Measurements from ENCODE around the gene KIAA0232. TPM values are rescaled to one million over a fixed set of nuclear protein-coding genes. Genes with fewer than 3 reads are reported as not detected.

Gene KIAA0232
- total RNA-seq, 4 donors from 2014 or later, result 27.6 to 34.1 (median 32.7) TPM

GRCh38 chr4:6812766-6813165 is 30.2 kb downstream of the KIAA0232 start:
- Histone ChIP-seq H3K4me1 (peaks cover 2% of the 10 kb centered on the region), H3K27ac (no peak overlapping the region), H3K4me3 (no peak overlapping the region), H3K27me3 (no peaks in the 10 kb centered on the region), H3K36me3 (no peaks in the 10 kb centered on the region), H3K9me3 (no peaks in the 10 kb centered on the region)
- DNase-seq (ENCODE audit: low spot score in 2 of 2), result no peak
- TF ChIP-seq EP300 (IDR thresholded peaks at IDR 0.05), result no peak
- TF ChIP-seq CTCF (IDR thresholded peaks at IDR 0.05), result no peak
- TF ChIP-seq POLR2A (IDR thresholded peaks at IDR 0.05), result no peak
- no peak for TF ChIP-seq POLR2AphosphoS5 (IDR thresholded peaks at IDR 0.05)

- no peaks in the 10 kb centered on the region for H3K36me3 ChIP-seq
- DNase-seq (ENCODE audit: low spot score in 2 of 2), result no peak
- no peak overlapping the region for H3K27ac ChIP-seq
- peaks cover 4% of the 10 kb centered on the region for H3K9me3 ChIP-seq
- no peak overlapping the region for H3K4me3 ChIP-seq
- WGBS, result 92% methylated on average over 3 of the region's 3 CpGs
- TF ChIP-seq CTCF (IDR thresholded peaks at IDR 0.05) (no peak), POLR2AphosphoS5 (IDR thresholded peaks at IDR 0.05) (no peak), EP300 (IDR thresholded peaks at IDR 0.05) (no peak), POLR2A (IDR thresholded peaks at IDR 0.05) (no peak)
- no peaks in the 10 kb centered on the region for H3K27me3 ChIP-seq
- no peaks in the 10 kb centered on the region for H3K4me1 ChIP-seq
These were observed 31.2 kb downstream of the KIAA0232 start for GRCh38 chr4:6813725-6814124.

- H3K27me3 ChIP-seq, result no peaks in the 10 kb centered on the region
- H3K4me3 ChIP-seq, result no peak overlapping the region
- 86% methylated on average over 9 of the region's 9 CpGs for WGBS
- H3K27ac ChIP-seq, result no peak overlapping the region
- TF ChIP-seq CTCF (IDR thresholded peaks at IDR 0.05) (no peak), POLR2AphosphoS5 (IDR thresholded peaks at IDR 0.05) (no peak), POLR2A (IDR thresholded peaks at IDR 0.05) (no peak), EP300 (IDR thresholded peaks at IDR 0.05) (no peak)
- H3K36me3 ChIP-seq, result no peaks in the 10 kb centered on the region
- H3K4me1 ChIP-seq, result no peaks in the 10 kb centered on the region
- no peak for DNase-seq (ENCODE audit: low spot score in 2 of 2)
- peaks cover 8% of the 10 kb centered on the region for H3K9me3 ChIP-seq
These were observed 32.7 kb downstream of the KIAA0232 start for GRCh38 chr4:6815029-6815836.

GRCh38 chr4:6819295-6819694 is 36.8 kb downstream of the KIAA0232 start:
- WGBS, result 94% methylated on average over 1 of the region's 1 CpG
- Histone ChIP-seq H3K9me3 (peaks cover 12% of the 10 kb centered on the region), H3K4me1 (no peaks in the 10 kb centered on the region), H3K27me3 (no peaks in the 10 kb centered on the region), H3K36me3 (peaks cover 1% of the 10 kb centered on the region), H3K4me3 (no peak overlapping the region), H3K27ac (no peak overlapping the region)
- TF ChIP-seq POLR2AphosphoS5 (IDR thresholded peaks at IDR 0.05) (no peak), POLR2A (IDR thresholded peaks at IDR 0.05) (no peak), CTCF (IDR thresholded peaks at IDR 0.05) (no peak), EP300 (IDR thresholded peaks at IDR 0.05) (no peak)
- DNase-seq (ENCODE audit: low spot score in 2 of 2), result no peak

GRCh38 chr4:6820695-6821094 is 38.2 kb downstream of the KIAA0232 start:
- WGBS, result 93% methylated on average over 1 of the region's 1 CpG
- Histone ChIP-seq H3K9me3 (peaks cover 12% of the 10 kb centered on the region), H3K4me3 (no peak overlapping the region), H3K4me1 (no peaks in the 10 kb centered on the region), H3K36me3 (peaks cover 12% of the 10 kb centered on the region), H3K27ac (no peak overlapping the region), H3K27me3 (no peaks in the 10 kb centered on the region)
- no peak for DNase-seq (ENCODE audit: low spot score in 2 of 2)
- TF ChIP-seq POLR2A (IDR thresholded peaks at IDR 0.05) (no peak), POLR2AphosphoS5 (IDR thresholded peaks at IDR 0.05) (no peak), CTCF (IDR thresholded peaks at IDR 0.05) (no peak), EP300 (IDR thresholded peaks at IDR 0.05) (no peak)

Data from suprapubic skin (tissue), 4 donors.